Astrocyte (in vitro differentiated cells and primary cell): ENCODE results near the gene HOXB2.

ENCODE experiments used
- EZH2 ChIP-seq: IDR thresholded peaks from 2 replicates; pipeline ENCODE4 v1.6.1; 2012; ENCODE audit warnings: mild to moderate bottlenecking, low read length, inconsistent platforms; ENCODE audit not compliant: insufficient read depth
- TF ChIP-seq, protein P1 (sequence below): IDR thresholded peaks from 2 replicates; pipeline ENCODE4 v1.5.1; 2011; ENCODE audit warnings: low read depth, mild to moderate bottlenecking, inconsistent platforms, low read length, moderate library complexity; ENCODE audit not compliant: insufficient read depth

DNA sequence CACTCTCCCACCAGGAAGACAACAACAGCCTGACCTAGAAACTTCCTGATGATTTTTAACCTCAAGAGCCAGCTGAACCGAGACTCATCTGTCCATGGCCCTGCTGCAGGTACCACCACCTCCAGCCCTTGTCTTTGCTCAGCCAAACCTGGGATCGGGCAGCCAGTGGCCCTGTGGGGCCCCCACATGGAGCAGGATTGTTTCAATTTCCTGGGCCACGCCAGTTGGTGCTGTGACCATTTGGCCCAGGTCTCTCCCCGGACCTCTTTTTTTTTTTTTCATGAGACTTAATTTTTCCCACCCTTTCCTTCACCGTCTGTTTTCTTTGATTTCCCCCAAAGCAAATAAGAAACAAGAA lies 8.3 kb upstream of the HOXB2 start:
- TF ChIP-seq, protein P1, sequence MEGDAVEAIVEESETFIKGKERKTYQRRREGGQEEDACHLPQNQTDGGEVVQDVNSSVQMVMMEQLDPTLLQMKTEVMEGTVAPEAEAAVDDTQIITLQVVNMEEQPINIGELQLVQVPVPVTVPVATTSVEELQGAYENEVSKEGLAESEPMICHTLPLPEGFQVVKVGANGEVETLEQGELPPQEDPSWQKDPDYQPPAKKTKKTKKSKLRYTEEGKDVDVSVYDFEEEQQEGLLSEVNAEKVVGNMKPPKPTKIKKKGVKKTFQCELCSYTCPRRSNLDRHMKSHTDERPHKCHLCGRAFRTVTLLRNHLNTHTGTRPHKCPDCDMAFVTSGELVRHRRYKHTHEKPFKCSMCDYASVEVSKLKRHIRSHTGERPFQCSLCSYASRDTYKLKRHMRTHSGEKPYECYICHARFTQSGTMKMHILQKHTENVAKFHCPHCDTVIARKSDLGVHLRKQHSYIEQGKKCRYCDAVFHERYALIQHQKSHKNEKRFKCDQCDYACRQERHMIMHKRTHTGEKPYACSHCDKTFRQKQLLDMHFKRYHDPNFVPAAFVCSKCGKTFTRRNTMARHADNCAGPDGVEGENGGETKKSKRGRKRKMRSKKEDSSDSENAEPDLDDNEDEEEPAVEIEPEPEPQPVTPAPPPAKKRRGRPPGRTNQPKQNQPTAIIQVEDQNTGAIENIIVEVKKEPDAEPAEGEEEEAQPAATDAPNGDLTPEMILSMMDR: no peak
- no peak for TF ChIP-seq EZH2
